ENCODE results near the gene KCNIP1. TPM values are rescaled to one million over a fixed set of nuclear protein-coding genes. Genes with fewer than 3 reads are reported as not detected.

KCNIP1 gene
- polyA plus RNA-seq, 1 donor (not counting 4 experiments of a cell fraction or from before 2014, with no cell fraction given): not detected

DNA sequence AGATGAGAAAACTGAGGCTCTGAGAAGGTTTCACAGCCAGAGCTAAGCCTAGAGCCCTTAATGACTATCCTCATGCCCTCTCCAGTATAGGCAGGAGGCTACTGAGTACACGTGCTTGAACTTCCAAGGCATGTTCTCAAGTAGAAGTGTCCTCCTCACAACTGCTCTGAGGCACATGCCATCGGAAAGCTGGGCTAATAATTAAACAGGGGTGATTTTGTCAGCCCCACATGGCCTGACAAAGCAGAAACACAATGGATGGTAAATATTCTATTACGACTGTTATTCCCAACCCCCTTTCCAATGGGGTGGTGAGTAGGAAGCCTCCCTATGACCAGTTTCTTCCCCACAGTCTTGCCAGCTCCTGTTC is 34.3 kb downstream of the KCNIP1 start:
- no peak overlapping the region for H3K4me3 ChIP-seq (ENCODE audit: control insufficient read depth in 2 of 3, extremely low read depth in 1 of 3, insufficient read depth in 2 of 3, low read depth in 1 of 3, low read length in 3 of 3)
- H3K27me3 ChIP-seq (ENCODE audit: control insufficient read depth, extremely low read depth, insufficient read depth, low read length): peaks cover 9% of the 10 kb centered on the region
- dilution Hi-C loops (cut with MboI; ENCODE audit: extremely low pct_ligation_motif_present, low sequenced_read_pairs): no loop called here
- FAIRE-seq: no peak
- no peaks in the 10 kb centered on the region for H3K79me2 ChIP-seq (ENCODE audit: control insufficient read depth, insufficient read depth, low read length)
- no peak for TF ChIP-seq EZH2 (IDR thresholded peaks at IDR 0.05; ENCODE audit: low read length)
- TF ChIP-seq, protein P1, sequence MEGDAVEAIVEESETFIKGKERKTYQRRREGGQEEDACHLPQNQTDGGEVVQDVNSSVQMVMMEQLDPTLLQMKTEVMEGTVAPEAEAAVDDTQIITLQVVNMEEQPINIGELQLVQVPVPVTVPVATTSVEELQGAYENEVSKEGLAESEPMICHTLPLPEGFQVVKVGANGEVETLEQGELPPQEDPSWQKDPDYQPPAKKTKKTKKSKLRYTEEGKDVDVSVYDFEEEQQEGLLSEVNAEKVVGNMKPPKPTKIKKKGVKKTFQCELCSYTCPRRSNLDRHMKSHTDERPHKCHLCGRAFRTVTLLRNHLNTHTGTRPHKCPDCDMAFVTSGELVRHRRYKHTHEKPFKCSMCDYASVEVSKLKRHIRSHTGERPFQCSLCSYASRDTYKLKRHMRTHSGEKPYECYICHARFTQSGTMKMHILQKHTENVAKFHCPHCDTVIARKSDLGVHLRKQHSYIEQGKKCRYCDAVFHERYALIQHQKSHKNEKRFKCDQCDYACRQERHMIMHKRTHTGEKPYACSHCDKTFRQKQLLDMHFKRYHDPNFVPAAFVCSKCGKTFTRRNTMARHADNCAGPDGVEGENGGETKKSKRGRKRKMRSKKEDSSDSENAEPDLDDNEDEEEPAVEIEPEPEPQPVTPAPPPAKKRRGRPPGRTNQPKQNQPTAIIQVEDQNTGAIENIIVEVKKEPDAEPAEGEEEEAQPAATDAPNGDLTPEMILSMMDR (optimal IDR thresholded peaks at IDR 0.05 in 1 of 3, IDR thresholded peaks at IDR 0.05 in 1 of 3, conservative IDR thresholded peaks at IDR 0.05 in 1 of 3; ENCODE audit: extremely low read depth in 1 of 3, insufficient read depth in 2 of 3, low read length in 3 of 3): no peak
- no peaks in the 10 kb centered on the region for H4K20me1 ChIP-seq (ENCODE audit: control insufficient read depth, extremely low read depth, insufficient read depth, low read length)
- H3K36me3 ChIP-seq (ENCODE audit: control insufficient read depth in 2 of 2, extremely low read depth in 1 of 2, insufficient read depth in 2 of 2, low read length in 2 of 2): no peaks in the 10 kb centered on the region
- no peak overlapping the region for H3K4me2 ChIP-seq (ENCODE audit: control insufficient read depth, extremely low read depth, insufficient read depth, low read depth, low read length)
- no peaks in the 10 kb centered on the region for H3K9me3 ChIP-seq (ENCODE audit: control insufficient read depth, low read depth, low read length)
- no peaks in the 10 kb centered on the region for H3K9me1 ChIP-seq (ENCODE audit: control insufficient read depth, extremely low read depth, insufficient read depth, low read length)
- H3K27ac ChIP-seq (ENCODE audit: control insufficient read depth, insufficient read depth, low read length): no peak overlapping the region
- H3K9ac ChIP-seq (ENCODE audit: control insufficient read depth, extremely low read depth, insufficient read depth, low read length): no peak overlapping the region
- DNase-seq (ENCODE audit: low read depth, low spot score): no peak
- H2AFZ ChIP-seq (ENCODE audit: control insufficient read depth, low read length): no peak overlapping the region
- no peaks in the 10 kb centered on the region for H3K4me1 ChIP-seq (ENCODE audit: control insufficient read depth, extremely low read depth, insufficient read depth, low read length)

DNA sequence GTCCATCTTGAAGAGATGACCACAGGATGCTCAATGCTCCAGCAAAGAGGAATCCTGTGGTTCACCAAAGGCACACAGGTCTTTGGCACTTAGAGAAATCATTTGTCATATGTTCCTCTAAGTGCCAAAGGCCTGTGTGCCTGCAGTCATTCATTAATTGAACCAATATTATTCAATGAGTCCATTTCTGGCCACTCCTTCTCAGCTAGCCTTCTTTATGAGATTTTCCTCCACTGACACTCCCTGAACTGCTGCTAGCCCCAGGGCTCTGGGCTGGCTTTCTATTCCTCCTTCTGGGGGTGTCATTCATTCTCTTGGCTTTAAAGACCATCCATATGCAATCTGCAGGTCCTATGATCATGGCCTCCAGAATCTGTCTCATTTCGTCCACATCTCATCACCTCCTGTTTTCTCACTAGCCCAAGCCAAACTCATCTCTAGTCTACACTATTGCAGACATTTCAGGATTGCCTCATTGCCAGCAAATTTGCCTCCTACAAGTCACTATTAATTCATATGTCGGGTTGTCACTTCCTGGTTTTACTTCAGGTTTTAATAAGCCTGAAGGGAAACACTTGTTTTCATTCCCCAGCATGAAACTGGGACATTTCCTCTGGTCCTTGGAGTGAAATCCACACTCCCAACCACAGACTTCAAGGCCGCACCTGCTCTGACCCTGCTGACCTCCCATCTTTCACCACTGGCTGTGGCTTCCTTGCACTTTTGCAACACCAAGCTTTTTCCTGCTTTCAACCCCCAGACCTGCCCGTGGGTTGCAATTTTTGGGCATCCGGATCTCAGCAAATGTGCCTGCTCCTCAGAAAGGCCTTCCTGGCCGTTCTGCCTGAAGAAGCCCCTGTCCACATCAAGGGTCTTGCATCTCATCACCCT is 35.1 kb downstream of the KCNIP1 start:
- H2AFZ ChIP-seq (ENCODE audit: control insufficient read depth, low read length): no peak overlapping the region
- no peak overlapping the region for H3K9ac ChIP-seq (ENCODE audit: control insufficient read depth, extremely low read depth, insufficient read depth, low read length)
- H3K36me3 ChIP-seq (ENCODE audit: control insufficient read depth in 2 of 2, extremely low read depth in 1 of 2, insufficient read depth in 2 of 2, low read length in 2 of 2): no peaks in the 10 kb centered on the region
- no peaks in the 10 kb centered on the region for H4K20me1 ChIP-seq (ENCODE audit: control insufficient read depth, extremely low read depth, insufficient read depth, low read length)
- H3K9me3 ChIP-seq (ENCODE audit: control insufficient read depth, low read depth, low read length): no peaks in the 10 kb centered on the region
- H3K4me3 ChIP-seq (ENCODE audit: control insufficient read depth in 2 of 3, extremely low read depth in 1 of 3, insufficient read depth in 2 of 3, low read depth in 1 of 3, low read length in 3 of 3): no peak overlapping the region
- no peaks in the 10 kb centered on the region for H3K9me1 ChIP-seq (ENCODE audit: control insufficient read depth, extremely low read depth, insufficient read depth, low read length)
- H3K4me1 ChIP-seq (ENCODE audit: control insufficient read depth, extremely low read depth, insufficient read depth, low read length): no peaks in the 10 kb centered on the region
- no peak overlapping the region for H3K4me2 ChIP-seq (ENCODE audit: control insufficient read depth, extremely low read depth, insufficient read depth, low read depth, low read length)
- DNase-seq (ENCODE audit: low read depth, low spot score) (no peak), FAIRE-seq (no peak)
- H3K27me3 ChIP-seq (ENCODE audit: control insufficient read depth, extremely low read depth, insufficient read depth, low read length): peaks cover 3% of the 10 kb centered on the region
- TF ChIP-seq, protein P1 (optimal IDR thresholded peaks at IDR 0.05 in 1 of 3, IDR thresholded peaks at IDR 0.05 in 1 of 3, conservative IDR thresholded peaks at IDR 0.05 in 1 of 3; ENCODE audit: extremely low read depth in 1 of 3, insufficient read depth in 2 of 3, low read length in 3 of 3): no peak
- no peak for TF ChIP-seq EZH2 (IDR thresholded peaks at IDR 0.05; ENCODE audit: low read length)
- H3K27ac ChIP-seq (ENCODE audit: control insufficient read depth, insufficient read depth, low read length): no peak overlapping the region
- dilution Hi-C loops (cut with MboI; ENCODE audit: extremely low pct_ligation_motif_present, low sequenced_read_pairs): no loop called here
- H3K79me2 ChIP-seq (ENCODE audit: control insufficient read depth, insufficient read depth, low read length): no peaks in the 10 kb centered on the region

All from keratinocyte (primary cell).